GM19240 (cell line): ENCODE results near the gene PATJ.
"Not testable (repeated sequence)": the region's sequence is repeated elsewhere in the genome, so short reads cannot be mapped to it uniquely, and the experiment has no call there.

Experiments
- DNase-seq: peaks from one replicate; pipeline ENCODE4 v3.0.0; 2011; ENCODE audit warnings: low spot score; ENCODE audit not compliant: insufficient read length

Gene PATJ

DNA sequence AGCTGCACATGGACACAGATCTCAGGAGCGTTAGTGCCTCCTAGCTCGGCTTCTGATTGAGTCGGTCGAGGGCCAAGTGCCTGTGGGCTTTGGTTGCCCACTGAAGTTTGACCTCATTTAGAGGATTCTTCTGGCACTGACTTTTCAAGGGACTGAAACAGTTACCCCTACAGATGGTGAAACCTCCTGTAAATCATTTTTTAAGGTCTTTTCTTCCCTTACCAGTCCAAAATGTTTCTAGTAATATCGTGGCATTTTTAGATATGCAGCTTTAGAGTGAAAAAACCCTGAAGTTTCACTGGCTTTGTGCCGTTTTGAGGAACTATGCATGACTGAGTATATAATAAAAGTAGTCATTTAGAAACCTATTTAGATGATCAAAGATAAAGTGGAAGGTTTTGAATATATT is 417.7 kb downstream of the PATJ start:
- no peak for DNase-seq

DNA sequence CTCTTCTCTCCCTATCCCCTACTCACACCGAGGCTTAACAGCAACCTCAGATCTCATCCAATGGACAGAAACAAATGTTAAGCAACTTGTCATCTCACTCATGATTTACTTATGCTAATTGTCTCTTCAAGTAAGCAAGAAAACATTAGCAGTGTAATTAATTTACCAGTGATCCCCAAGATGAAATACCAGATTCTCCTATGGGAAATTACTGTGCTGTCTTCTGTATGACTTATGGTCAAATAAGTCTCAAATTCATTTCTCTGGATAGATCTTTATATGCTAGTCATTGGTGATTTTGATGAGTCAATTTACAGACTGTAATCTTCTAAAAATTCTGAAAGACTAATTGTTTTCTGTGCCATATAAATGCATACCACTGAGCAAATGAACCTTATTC is 419.4 kb downstream of the PATJ start:
- DNase-seq = no peak

DNA sequence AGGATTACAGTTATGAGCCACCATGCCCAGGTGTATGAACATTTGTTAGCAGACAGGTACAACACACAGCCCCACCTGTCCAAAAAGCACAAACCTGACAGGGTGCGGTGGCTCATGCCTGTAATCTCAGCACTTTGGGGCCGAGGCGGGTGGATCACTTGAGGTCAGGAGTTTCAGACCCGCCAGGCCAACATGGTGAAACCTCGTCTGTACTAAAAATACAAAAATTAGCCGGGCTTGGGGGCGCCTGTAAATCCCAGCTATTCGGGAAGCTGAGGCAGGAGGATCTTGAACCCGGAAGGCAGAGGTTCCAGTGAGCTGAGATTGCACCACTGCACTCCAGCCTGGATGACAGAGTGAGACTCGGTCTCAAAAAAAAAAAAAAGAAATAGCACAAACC is 428.1 kb downstream of the PATJ start:
- not testable (repeated sequence) for DNase-seq

DNA sequence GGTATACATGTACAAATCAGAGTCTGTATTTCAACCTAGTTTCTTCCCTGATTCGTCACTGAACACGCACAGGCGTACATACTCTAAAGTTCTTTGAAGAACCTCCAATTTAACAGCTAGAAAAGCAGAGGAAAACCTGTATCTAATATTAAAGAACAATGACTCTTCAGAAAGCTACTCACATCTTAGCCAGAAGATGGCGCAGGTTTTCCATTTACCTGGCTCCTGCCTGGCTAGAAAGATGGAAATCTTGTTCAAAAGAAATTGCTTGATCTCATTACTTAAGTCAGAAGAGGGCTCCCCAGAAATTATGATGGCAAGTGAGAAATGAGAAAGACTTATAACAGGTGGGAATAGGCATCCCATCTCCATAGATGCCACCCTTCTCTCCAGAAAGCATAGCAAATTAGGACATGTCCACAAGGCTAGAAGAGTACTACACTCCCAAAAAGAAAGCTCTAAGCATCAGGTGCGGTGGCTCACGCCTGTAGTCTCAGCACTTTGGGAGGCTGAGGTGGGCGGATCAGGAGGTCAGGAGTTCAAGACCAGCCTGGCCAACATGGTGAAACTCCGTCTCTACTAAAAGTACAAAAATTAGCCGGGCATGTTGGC is 433.4 kb downstream of the PATJ start:
- DNase-seq = no peak

DNA sequence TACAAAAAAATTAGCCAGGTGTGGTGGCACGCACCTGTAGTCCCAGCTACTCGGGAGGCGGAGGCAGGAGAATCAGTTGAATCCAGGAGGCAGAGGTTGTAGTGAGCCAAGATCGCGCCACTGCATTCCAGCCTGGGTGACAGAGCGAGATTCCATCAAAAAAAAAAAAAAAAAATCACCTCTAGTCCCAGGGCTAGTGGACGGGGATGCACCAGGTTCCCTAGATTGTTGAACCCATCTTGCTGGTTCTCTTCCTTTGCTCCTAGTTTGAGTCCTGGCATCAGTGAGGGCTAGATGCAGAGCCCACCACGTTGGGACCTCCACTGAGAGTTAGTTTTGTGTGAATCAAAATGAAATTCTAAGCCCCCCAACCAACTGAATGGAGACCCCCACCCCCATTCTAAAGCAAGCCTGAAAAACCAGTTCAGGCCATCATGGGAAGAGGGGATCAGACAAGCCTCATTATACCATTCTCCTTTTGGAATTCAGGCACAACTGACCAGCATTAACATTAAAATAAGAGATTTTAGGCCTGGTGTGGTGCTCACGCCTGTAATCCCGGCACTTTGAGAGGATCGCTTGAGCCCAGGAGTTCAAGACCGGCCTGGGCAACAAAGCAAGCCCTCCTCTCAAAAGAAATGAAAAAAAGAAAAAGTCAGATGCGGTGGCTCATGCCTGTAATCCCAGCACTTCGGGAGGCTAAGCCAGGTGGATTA is 434.5 kb downstream of the PATJ start:
- DNase-seq = no peak

DNA sequence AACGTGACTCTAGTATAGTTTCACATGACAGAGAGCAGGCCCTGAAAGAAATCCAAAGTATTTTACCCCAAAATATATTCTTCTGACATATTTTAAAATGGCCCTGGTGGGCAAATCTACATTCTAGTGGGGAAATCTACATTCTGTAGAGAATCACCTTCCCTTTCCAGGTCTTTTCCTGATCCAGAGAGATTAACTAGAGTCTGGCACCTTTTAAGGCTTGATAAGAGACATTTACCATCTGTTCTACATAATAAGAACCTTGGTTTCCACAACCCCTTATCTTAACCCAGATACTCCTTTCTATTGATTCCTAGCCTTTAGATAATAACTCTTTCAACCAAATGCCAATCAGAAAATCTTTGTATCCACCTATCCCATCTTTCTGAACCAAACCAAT is 435.3 kb downstream of the PATJ start:
- no peak for DNase-seq

DNA sequence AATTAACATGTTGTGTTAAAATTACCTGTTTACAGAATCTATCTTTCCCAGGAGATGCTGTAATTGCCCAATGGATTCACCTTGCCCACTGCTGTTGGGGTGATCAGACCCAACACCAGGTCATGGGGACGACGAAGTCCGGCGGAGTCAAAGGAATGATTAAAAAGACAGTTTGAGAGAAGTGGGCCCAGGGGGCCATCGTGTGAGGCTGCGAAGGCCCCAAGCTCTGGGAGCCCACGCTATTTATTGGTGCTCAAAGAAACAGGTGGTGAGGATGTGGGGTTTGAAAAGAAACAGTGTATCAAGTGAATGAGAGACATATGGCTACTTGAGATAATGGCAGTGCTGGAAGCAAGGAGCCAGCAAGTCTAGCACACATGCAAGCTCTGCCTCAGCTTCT is 436.1 kb downstream of the PATJ start:
- DNase-seq = no peak

DNA sequence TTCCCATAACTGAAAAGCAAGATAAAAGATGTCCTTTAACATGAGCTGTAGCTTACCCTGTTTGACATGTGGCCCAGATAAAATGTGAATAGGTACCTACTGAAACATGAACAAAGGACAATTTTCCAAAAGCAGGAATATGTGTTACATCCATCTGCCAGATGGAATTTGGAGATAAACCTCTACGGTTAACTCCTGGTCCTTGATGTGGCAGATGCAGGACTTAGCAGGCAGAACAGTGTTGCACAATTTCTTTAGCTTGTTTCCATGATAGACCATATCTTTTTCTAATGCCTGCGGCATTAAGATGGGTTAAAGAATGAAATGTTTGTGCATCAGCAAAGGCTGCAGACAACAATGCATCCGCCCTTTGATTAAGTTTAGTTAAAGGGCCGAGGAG is 437.8 kb downstream of the PATJ start:
- not testable (repeated sequence) for DNase-seq

DNA sequence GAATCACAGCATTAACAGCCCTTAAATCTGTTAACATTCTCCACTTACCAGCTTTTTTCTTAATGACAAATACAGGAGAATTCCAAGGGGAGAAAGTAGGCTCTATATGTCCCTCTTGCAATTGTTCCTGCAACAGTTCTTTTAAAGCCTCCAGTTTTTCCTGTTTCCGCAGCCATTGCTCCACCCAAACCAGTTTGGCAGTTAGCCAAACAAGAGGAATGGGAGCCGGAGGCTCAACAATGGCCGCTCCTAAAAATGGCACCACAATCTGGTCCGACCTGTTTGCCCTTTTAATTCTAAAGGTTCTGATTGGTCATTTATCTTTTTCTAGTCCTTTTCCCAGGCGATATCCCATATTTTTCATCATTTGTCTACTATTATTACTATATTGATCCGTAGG is 438.4 kb downstream of the PATJ start:
- DNase-seq = no peak

DNA sequence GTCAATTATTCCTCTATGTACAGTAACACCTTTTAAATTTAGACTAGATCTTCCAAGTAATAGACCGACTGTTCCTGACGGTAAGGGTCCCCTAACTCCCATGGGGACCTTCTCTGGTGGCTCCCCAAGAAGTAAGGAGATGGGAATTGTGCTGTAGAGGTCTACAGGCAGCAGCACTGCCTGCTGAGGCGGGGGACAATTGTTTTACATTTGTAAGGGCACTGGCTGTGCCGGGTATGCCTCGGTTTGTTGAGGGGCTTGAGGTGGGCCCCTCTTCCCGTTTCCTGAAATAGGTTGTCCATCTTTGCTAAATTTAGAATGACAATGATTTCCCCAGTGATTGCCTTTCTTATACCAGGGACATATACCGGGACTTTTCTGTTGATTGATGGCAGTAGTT is 439.3 kb downstream of the PATJ start:
- no peak for DNase-seq

DNA sequence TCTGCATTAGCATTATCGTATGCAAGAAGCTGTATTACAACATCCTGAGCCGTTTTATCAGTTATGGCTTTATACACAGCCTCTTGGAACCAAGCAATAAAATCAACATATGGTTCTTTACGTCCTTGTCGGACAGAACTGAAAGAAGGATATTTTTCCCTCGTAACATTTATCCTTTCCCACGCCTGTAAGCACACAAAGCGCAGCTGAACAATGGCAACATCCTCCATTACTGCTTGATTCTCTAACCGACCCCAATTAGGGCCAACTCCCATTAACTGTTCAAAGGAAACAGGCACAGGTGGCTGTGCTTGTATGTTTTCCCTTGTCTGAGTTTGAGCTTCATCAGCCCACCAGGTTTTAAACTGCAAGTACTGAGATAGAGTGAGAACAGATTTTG is 439.9 kb downstream of the PATJ start:
- not testable (repeated sequence) for DNase-seq

DNA sequence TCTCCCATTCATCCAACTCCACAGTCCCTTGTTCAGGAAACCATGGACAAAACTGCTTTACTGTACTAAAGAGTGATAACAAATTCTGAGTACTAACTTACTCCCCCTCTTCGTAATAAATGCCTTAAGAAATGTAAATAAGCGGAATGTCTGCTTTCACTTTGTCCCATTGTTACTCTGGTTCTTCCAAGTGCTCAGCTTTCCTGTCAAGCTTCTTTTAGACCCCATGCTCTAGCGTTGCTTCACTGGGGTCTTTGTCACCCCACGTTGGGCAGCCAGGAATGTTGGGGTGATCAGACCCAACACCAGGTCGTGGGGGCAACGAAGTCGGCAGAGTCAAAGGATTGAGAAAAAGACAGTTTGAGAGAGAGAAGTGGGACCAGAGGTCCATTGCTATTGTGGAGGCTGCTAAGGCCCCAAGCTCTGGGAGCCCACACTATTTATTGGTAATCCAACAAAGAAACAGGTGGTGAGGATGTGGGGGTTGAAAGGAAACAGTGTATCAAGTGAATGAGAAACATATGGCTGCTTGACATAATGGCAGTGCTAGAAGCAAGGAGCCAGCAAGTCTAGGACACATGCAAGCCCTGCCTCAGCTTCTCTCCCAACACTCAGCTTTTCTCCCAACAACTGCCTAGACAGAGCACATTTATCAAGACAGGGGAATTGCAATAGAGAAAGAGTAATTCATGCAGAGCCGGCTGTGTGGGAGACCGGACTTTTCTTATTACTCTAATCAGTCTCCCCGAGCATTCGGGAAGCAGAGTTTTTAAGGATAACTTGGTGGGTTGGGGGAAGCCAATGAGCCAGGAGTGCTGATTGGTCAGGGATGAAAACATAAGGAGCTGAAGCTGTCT is 441.1 kb downstream of the PATJ start:
- DNase-seq = not testable (repeated sequence)

DNA sequence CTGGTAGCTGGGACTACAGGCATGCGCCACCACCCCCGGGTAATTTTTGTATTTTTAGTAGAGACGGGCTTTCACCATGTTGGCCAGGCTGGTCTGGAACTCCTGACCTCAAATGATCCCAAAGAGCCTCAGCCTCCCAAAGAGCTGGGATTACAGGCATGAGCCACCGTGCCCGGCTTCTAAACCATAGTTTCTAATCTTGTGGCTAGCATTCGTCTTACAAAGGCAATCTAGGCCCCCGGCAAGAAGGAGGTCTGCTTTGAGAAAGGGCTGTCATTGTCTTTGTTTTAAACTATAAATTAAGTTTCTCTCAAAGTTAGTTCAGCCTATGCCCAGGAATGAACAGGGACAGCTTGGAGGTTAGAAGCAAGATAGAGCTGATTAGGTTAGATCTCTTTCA is 442.1 kb downstream of the PATJ start:
- no peak for DNase-seq

DNA sequence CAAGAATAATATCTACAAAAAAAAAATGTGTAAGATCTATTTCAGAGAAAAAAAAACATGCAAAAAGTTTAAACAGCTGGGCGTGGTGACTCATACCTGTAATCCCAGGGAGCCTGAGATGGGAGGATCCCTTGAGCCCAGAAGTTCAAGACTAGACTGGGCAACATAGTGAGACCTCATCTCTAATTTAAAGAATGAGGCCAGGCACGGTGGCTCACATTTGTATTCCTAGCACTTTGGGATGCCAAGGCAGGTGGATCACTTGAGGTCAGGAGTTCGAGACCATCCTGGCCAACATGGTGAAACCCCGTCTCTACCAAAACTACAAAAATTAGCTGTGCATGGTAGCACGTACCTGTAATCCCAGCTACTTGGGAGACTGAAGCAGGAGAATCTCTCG is 443.0 kb downstream of the PATJ start:
- DNase-seq = not testable (repeated sequence)

DNA sequence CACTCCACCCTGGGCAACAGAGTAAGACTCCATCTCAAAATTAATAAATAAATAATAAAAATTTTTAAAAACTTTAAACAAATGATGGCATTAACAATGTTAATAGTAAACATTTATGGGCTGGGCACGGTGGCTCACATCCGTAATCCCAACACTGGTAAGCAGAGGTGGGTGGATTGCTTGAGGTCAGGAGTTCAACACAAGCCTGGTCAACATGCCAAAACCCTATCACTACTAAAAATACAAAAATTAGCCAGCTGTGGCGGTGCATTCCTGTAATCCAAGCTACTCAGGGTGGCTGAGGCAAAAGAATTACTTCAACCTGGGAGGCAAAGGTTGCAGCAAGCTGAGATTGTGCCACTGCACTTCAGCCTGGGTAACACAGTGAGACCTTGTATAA is 443.4 kb downstream of the PATJ start:
- DNase-seq = no peak

DNA sequence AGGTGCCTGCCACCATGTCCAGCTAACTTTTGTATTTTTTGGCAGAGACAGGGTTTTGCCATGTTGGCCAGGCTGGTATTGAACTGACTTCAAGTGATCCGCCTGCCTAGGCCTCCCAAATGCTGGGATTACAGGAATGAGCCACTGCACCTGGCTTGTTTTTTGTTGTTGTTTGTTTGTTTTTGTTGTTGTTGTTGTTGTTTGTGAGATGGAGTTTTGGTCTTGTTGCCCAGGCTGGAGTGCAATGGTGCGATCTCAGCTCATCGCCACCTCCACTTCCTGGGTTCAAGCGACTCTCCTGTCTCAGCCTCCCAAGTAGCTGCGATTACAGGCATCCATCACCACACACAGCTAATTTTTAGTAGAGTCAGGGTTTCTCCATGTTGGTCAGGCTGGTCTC is 445.3 kb downstream of the PATJ start:
- DNase-seq = no peak

DNA sequence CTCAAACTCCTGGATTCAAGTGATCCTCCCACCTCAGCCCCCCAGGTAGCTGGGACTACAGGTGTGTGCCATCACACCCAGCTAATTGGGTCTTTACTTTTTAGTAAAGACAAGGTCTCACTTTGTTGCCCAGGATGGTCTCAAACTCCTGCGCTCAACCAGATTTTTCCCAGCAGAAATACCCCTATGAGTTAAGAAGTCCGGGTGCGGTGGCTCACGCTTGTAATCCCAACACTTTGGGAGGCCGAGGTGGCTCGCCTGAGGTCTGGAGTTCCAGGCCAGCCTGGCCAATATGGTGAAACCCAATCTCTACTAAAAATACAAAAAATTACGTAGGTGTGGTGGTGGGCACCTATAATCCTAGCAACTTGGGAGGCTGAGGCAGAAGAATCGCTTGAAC is 445.8 kb downstream of the PATJ start:
- DNase-seq = no peak

DNA sequence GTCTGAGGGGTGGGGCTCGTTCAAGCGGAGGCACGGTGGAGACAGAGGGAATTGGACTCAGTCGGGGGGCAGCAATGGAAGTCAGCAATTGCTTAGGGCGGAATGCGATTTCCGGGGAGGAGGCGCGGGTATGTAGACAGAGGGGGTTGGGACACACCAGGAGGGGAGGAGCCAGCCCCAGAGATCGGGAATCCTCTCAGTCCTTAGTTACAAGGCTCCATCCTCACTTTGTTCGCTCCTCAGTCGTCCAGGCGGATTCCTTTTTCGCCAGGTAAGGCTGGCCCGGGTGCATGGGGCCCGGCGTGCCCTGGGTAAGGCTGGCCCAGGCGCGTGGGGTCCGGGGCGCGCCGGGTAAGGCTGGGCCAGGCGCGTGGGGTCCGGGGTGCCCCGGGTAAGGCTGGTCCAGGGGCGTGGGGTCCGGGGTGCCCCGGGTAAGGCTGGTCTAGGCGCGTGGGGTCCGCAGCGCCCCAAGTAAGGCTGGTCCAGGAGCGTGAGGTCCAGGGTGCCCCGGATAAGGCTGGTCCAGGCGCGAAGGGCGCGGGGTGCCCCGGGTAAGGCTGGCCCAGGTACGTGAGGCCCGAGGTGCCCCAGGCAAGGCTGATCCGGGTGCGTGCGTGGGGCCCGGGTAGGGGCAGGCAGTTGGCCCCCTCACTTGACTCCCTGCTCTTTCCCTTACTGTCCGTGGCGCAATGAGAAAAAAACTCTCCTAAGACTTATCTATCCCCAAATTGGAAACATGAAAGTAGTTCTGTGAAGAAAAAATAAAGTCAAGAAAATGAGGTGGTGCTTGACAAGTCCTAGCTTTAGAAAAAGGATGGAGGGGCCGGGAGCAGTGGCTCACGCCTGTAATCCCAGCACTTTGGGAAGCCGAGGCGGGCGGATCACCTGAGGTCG is 452.6 kb downstream of the PATJ start, which contains the start of gene L1TD1:
TSS of gene L1TD1 (plus strand) at position 199 of the 894 bp plus-strand sequence. CDS start 11,780 bp downstream, outside the sequence.
- DNase-seq = no peak

DNA sequence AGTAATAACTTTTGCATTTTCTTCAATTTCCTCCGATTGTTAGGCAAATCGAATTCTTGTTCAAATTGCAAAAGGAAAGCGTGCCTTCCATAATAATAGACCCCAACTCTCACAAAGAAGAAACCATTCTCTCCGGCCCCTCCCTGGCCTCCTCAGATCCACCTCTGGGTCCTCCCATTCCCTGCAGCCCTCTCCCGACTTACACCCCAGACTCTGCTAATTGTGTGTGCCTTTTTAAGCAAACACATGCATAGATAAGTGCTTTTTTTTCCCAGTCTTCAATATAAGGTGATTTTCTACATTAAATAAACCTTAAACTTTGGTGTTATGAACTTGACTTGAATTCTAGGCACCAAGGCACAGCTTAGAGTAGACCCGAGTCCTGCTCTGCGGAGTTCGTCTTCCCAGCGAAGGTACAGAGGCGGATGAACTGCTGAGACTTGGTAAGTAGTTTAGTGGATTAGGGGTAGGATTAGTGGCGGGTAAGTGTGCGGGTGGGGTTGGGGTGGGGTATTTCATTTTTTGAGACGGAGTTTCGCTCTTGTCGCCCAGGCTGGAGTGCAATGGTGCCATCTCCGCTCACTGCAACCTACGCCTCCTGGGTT is 453.9 kb downstream of the PATJ start:
- no peak for DNase-seq

DNA sequence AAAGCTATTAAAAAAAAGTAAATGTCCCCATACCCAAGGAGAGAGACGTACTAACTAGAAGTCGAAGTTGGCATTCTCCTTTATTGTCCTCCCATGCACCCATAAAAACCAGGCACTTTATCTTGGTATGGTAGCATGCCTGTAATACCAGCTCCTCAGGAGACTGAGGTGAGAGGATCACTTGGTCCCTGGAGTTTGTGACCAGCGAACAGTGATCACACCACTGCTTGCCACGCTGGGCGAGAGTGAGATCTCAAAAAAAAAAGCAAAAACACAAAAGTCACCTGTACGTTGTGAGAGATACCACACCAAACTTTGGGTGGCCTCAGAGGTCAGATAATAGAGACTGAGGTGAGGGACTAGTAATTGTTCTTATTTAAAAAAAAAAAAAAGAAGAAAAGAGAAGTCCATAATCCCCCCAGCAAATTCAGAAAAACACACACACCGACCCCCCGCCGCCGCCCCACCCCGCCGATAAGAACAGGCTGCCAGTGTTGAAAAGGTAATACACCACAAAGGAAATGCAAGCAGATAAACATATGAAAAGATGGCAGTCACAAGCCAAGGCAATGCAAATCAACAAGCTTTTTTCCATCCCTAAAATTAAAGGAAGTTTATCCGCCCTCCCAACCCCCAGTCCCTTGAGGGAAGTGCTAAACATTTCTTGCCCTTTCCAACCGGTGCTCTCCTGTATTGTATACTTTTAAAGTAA is 455.9 kb downstream of the PATJ start:
- DNase-seq = no peak
